K562 (cell line): ENCODE data around the gene PPP1R12C. TPM values are rescaled to one million over a fixed set of nuclear protein-coding genes. Genes with fewer than 3 reads are reported as not detected.

Source experiments
- ATAC-seq: fragments of 200-7000 bp; cut with Tn5 transposase; 3 replicates; pipeline ENCODE4 v1.9.1; 2020; ENCODE audit warnings: moderate library complexity
- BruUV-seq: library from RNA; stranded (reverse); fragments of 400-500 nt; replicated peaks from 2 replicates; lab custom pipeline; 2021; lab: Mats Ljungman, UMichigan
- CTCF ChIA-PET: fragments of 300-600 bp; formaldehyde crosslinking; extraction: SDS; loops from one replicate; lab custom pipeline; 2021; ENCODE audit warnings: low intra/inter-chr PET ratio; lab: Yijun Ruan, JAX
- POLR2A ChIA-PET: fragments of 300-600, 350-650 bp; sonication (Branson Sonifier 250); formaldehyde crosslinking; extraction: SDS; loops from one replicate; lab custom pipeline; 2021; ENCODE audit warnings: antibody characterized with exemption, inconsistent platforms; lab: Yijun Ruan, JAX
- DNase-seq, 4 experiments: peaks; one replicate each; pipeline versions ENCODE4 v3.0.0 to v3.0.0-alpha.2; 2011 to 2018; ENCODE audit warnings: low spot score in 3 of 4, mixed read lengths in 3 of 4; ENCODE audit errors: extremely low read depth in 1 of 4
- FAIRE-seq: peaks from 2 replicates; lab custom pipeline; 2011; peaks lifted over from hg19 to GRCh38; lab: Jason Lieb, UNC
- H2AFZ ChIP-seq: 2 replicates; pipeline ENCODE4 v1.6.0; 2011; ENCODE audit warnings: low read depth, low read length, control low read depth, inconsistent platforms
- H3K27ac ChIP-seq: fragments of 200-600 bp; 3 replicates; pipeline ENCODE4 v1.8.0; 2011; ENCODE audit warnings: low read depth, mild to moderate bottlenecking, control low read depth, inconsistent platforms, low read length, moderate library complexity, mixed read lengths; ENCODE audit errors: extremely low read depth
- H3K27me3 ChIP-seq, 2 experiments: fragments of 300-600 bp in 1 of 2; 2 replicates in 1 of 2; 3 replicates in 1 of 2; pipeline versions ENCODE4 v1.6.0 to v1.8.0; 2011; ENCODE audit warnings: inconsistent platforms in 2 of 2, low read length in 2 of 2, mild to moderate bottlenecking in 1 of 2, mixed read lengths in 1 of 2, moderate library complexity in 1 of 2; ENCODE audit not compliant: control insufficient read depth in 2 of 2, insufficient read depth in 2 of 2
- H3K36me3 ChIP-seq: fragments of 300-600 bp; 3 replicates; pipeline ENCODE4 v1.8.0; 2011; ENCODE audit warnings: mild to moderate bottlenecking, low read length, inconsistent platforms; ENCODE audit not compliant: control insufficient read depth, insufficient read depth
- H3K4me1 ChIP-seq, 2 experiments: fragments of 200-600 bp in 1 of 2; replicated peaks in 1 of 2; 2 replicates in 1 of 2; 3 replicates in 1 of 2; pipeline versions ENCODE4 v1.5.1 to v1.8.0; 2011; ENCODE audit warnings: inconsistent platforms in 2 of 2, low read length in 2 of 2, mild to moderate bottlenecking in 1 of 2, mixed read lengths in 1 of 2, moderate library complexity in 1 of 2; ENCODE audit not compliant: control insufficient read depth in 2 of 2, insufficient read depth in 2 of 2
- H3K4me2 ChIP-seq: 2 replicates; pipeline ENCODE4 v1.6.1; 2011; ENCODE audit warnings: low read length, control low read depth, inconsistent platforms, mixed read lengths; ENCODE audit not compliant: insufficient read depth
- H3K4me3 ChIP-seq: fragments of 200-600 bp; sonication (generic), shearing (Covaris generic); 2 replicates; pipeline ENCODE4 v1.5.1; 2016; ENCODE audit warnings: control low read depth, inconsistent platforms
- H3K79me2 ChIP-seq: fragments of 200-600 bp; 3 replicates; pipeline ENCODE4 v1.8.0; 2011; ENCODE audit warnings: low read length, inconsistent platforms; ENCODE audit not compliant: control insufficient read depth, insufficient read depth
- H3K9ac ChIP-seq, 2 experiments: 2 replicates each; pipeline versions ENCODE4 v1.6.0 to v1.6.1; 2011; ENCODE audit warnings: low read depth in 2 of 2, low read length in 2 of 2, control low read depth in 1 of 2, inconsistent platforms in 1 of 2, mild to moderate bottlenecking in 1 of 2, mixed read lengths in 1 of 2; ENCODE audit not compliant: insufficient read depth in 1 of 2
- H3K9me1 ChIP-seq: one replicate; pipeline ENCODE4 v1.6.0; 2011; ENCODE audit warnings: inconsistent platforms, mild to moderate bottlenecking, low read length, moderate library complexity; ENCODE audit not compliant: control insufficient read depth, insufficient read depth
- H3K9me3 ChIP-seq: replicated peaks from 2 replicates; pipeline ENCODE4 v1.5.1; 2011; ENCODE audit warnings: low read depth, low read length, inconsistent platforms; ENCODE audit not compliant: control insufficient read depth, insufficient read depth
- H4K20me1 ChIP-seq: replicated peaks from 2 replicates; pipeline ENCODE4 v1.6.1; 2011; ENCODE audit warnings: low read length, inconsistent platforms, mixed read lengths; ENCODE audit not compliant: control insufficient read depth, insufficient read depth
- ERF ChIP-seq: fragments of 450-650 bp; formaldehyde crosslinking; IDR thresholded peaks from 2 replicates; pipeline ENCODE4 v1.4.0; 2020; ENCODE audit warnings: mild to moderate bottlenecking, mixed read lengths
- HNRNPL ChIP-seq: fragments of 200-400 bp; formaldehyde crosslinking; IDR thresholded peaks from 2 replicates; pipeline ENCODE4 v1.6.1; 2017; ENCODE audit warnings: low read depth, mild to moderate bottlenecking, low read length
- WGBS: fragments of 100-300 bp; shearing (Covaris generic); methylation state at CpG from one replicate; pipeline ENCODE4 v1.1.6; 2016; ENCODE audit warnings: low coverage, mixed read lengths; ENCODE audit not compliant: insufficient coverage; ENCODE audit errors: missing lambda C conversion rate; 5-methylcytosine and 5-hydroxymethylcytosine counted together
- in situ Hi-C: fragments of 300-500 bp; cut with MboI; formaldehyde crosslinking; loops from 4 replicates; pipeline ENCODE4 v1.15.0; 2018; ENCODE audit warnings: inconsistent platforms, mixed read lengths
- intact Hi-C: fragments of 100-400 bp; cut with micrococcal nuclease; formaldehyde crosslinking; loops from 2 replicates; pipeline ENCODE4 v1.14.2; 2022
- polyA plus RNA-seq, 8 experiments: library from polyadenylated mRNA; depleted of rRNA in 4 of 8; stranded (reverse) in 5 of 8; unstranded in 3 of 8; fragments of >200 nt; fragmentation: Nextera tagmentation in 2 of 8; fragmentation: Illumina TruSeq in 1 of 8; extraction: Ambion mirVana in 2 of 8; extraction: Trizol in 1 of 8; gene quantifications; 2 replicates each; pipeline versions ENCODE4 v1.2.1 to v1.2.3, GENCODE V29; 2011 to 2014; ENCODE audit warnings: inconsistent platforms in 1 of 8, missing spikeins in 1 of 8
- total RNA-seq, 7 experiments: library from RNA; depleted of rRNA in 6 of 7; stranded (reverse); fragments of >200 nt in 6 of 7; fragmentation: Illumina TruSeq in 2 of 7; extraction: Trizol in 2 of 7; gene quantifications; 2 replicates each; pipeline versions ENCODE4 v1.2.1 to v1.2.3, GENCODE V29; 2011 to 2021; ENCODE audit warnings: low replicate concordance in 1 of 7
- TF ChIP-seq, protein P1 (sequence below): sonication (generic); formaldehyde crosslinking; IDR thresholded peaks from 2 replicates; pipeline ENCODE4 v1.8.1; 2023; ENCODE audit warnings: mild to moderate bottlenecking, missing genetic modification reagents
- TF ChIP-seq, protein P2 (sequence below): sonication (generic); formaldehyde crosslinking; IDR thresholded peaks from 2 replicates; pipeline ENCODE4 v1.8.0; 2022; ENCODE audit warnings: mild to moderate bottlenecking, missing genetic modification reagents

PPP1R12C gene
- total and polyA plus RNA-seq, 9 of the 15 experiments (the other 6 are each of a cell fraction or from before 2014, with no cell fraction given) = 1.8 to 136 (median 33.7) TPM

DNA sequence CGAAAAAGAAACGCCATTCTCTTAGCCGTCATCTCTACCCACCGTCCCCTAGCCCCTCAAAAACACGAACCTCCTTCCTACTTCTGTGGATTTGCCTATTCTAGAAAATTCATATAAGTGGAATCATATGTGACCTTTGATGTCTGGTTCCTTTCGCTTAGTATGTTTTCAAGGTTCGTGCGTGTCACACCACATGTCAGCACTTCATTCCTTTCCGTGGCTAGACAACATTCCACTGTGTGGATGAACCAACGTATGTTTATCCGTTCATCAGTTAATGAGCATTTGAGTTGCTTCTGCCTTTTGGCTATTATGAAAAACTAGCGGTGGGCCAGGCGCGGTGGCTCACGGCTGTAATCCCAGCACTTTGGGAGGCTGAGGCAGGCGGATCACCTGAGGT, 14.0 kb upstream of the PPP1R12C start:
- 88% methylated on average over 15 of the region's 16 CpGs for WGBS
- POLR2A ChIA-PET = interaction anchor here (0.7 kb wide), 1 partner anchor 13 kb away, joined by 4 read pairs; no protein-coding TSS in a partner anchor
- Histone ChIP-seq H3K36me3 (peaks cover 33% of the 10 kb centered on the region; the same call in 2 of the 3 replicates), H3K9me3 (no peaks in the 10 kb centered on the region), H3K79me2 (no peaks in the 10 kb centered on the region), H3K9ac (no peak overlapping the region), H3K27me3 (no peaks in the 10 kb centered on the region), H3K4me1 (peaks cover 0 to 14% of the 10 kb centered on the region in 2 experiments; a peak in 3 of 5 replicates), H3K9me1 (no peaks in the 10 kb centered on the region), H3K4me2 (no peak overlapping the region), H4K20me1 (no peaks in the 10 kb centered on the region; the same call in 1 of the 2 replicates), H2AFZ (no peak overlapping the region), H3K27ac (no peak overlapping the region), H3K4me3 (no peak overlapping the region)
- ATAC-seq = no peak
- no peak for FAIRE-seq
- BruUV-seq = no TSS peak
- no peak for DNase-seq
- TF ChIP-seq ERF (CRISPR knock-in tag) (no peak), HNRNPL (no peak)
- TF ChIP-seq, protein P1, sequence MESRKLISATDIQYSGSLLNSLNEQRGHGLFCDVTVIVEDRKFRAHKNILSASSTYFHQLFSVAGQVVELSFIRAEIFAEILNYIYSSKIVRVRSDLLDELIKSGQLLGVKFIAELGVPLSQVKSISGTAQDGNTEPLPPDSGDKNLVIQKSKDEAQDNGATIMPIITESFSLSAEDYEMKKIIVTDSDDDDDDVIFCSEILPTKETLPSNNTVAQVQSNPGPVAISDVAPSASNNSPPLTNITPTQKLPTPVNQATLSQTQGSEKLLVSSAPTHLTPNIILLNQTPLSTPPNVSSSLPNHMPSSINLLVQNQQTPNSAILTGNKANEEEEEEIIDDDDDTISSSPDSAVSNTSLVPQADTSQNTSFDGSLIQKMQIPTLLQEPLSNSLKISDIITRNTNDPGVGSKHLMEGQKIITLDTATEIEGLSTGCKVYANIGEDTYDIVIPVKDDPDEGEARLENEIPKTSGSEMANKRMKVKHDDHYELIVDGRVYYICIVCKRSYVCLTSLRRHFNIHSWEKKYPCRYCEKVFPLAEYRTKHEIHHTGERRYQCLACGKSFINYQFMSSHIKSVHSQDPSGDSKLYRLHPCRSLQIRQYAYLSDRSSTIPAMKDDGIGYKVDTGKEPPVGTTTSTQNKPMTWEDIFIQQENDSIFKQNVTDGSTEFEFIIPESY (CRISPR knock-in tag) = peak; percentile 41; the same call in 1 of the 2 replicates
- TF ChIP-seq, protein P2, sequence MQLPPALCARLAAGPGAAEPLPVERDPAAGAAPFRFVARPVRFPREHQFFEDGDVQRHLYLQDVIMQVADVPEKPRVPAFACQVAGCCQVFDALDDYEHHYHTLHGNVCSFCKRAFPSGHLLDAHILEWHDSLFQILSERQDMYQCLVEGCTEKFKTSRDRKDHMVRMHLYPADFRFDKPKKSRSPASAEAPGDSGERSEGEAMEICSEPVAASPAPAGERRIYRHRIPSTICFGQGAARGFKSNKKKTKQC (CRISPR knock-in tag) = no peak
- intact Hi-C loops = no loop called here
- CTCF ChIA-PET = no interaction called here
- in situ Hi-C loops = loop anchor here (25.0 kb wide), 1 partner anchor 506 kb away; the partner anchor contains the start of genes CCDC106, ZNF580 and ZNF581
